ENCODE results near the gene LMBR1.

DNA sequence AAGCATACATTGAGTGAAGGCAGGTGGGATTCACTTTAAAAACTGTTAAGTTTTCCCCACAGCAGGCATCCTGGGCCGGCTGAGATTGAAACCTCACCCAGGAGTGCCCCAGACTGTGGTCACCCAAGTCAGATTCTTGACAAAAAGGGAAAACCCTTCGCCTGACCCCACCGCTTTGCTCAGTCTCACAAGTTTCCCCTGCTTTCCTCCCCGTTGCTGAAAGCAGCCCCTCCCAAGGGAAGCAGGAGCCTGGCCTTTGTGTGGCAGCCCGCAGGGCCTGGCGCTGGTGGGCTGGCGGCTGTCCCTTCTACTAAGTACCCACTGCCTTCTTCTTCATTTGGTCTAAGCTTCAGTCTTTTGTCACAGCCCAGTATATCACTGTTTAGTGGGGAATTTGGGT is 236.4 kb downstream of the LMBR1 start:
- TF ChIP-seq POLR2AphosphoS5 (IDR thresholded peaks at IDR 0.05; ENCODE audit: borderline replicate concordance, low read depth, low read length) (no peak), EZH2 (IDR thresholded peaks at IDR 0.05) (no peak), FOXP2 (optimal IDR thresholded peaks at IDR 0.05; ENCODE audit: control extremely low read depth, extremely low read length, insufficient read depth) (no peak)

Measured in SK-N-MC (cell line).